Large intestine (tissue), 3 donors: Measurements from ENCODE around the gene C10orf120. TPM values are rescaled to one million over a fixed set of nuclear protein-coding genes. Genes with fewer than 3 reads are reported as not detected.

ENCODE experiments used
- DNase-seq, 2 donors: peaks; one replicate each; pipeline versions ENCODE4 v3.0.0 to v3.0.0-alpha.2; 2013
- H3K27ac ChIP-seq: one replicate; pipeline ENCODE4 v1.5.1; 2013; ENCODE audit warnings: low read length
- H3K27me3 ChIP-seq: 2 replicates; pipeline ENCODE4 v1.6.1; 2013; ENCODE audit warnings: low read length; ENCODE audit not compliant: control insufficient read depth, insufficient read depth
- H3K36me3 ChIP-seq: 2 replicates; pipeline ENCODE4 v1.6.1; 2013; ENCODE audit warnings: low read length; ENCODE audit not compliant: control insufficient read depth, insufficient read depth
- H3K4me1 ChIP-seq: one replicate; pipeline ENCODE4 v1.6.1; 2013; ENCODE audit warnings: low read length; ENCODE audit not compliant: control insufficient read depth, insufficient read depth
- H3K4me3 ChIP-seq: one replicate; pipeline ENCODE4 v1.5.1; 2013; ENCODE audit warnings: low read length
- H3K9me3 ChIP-seq: one replicate; pipeline ENCODE4 v1.6.1; 2013; ENCODE audit warnings: mild to moderate bottlenecking, low read depth, low read length, moderate library complexity; ENCODE audit not compliant: control insufficient read depth
- WGBS: methylation state at CpG from one replicate; pipeline ENCODE4 v1.1.5; 2013; ENCODE audit warnings: low lambda C conversion rate; ENCODE audit not compliant: insufficient coverage; 5-methylcytosine and 5-hydroxymethylcytosine counted together
- polyA plus RNA-seq: library from polyadenylated mRNA; unstranded; fragments of 120-200 nt; gene quantifications from one replicate; pipeline ENCODE4 v1.2.1, GENCODE V29; 2013

C10orf120 gene
- polyA plus RNA-seq, 1 donor = not detected

DNA sequence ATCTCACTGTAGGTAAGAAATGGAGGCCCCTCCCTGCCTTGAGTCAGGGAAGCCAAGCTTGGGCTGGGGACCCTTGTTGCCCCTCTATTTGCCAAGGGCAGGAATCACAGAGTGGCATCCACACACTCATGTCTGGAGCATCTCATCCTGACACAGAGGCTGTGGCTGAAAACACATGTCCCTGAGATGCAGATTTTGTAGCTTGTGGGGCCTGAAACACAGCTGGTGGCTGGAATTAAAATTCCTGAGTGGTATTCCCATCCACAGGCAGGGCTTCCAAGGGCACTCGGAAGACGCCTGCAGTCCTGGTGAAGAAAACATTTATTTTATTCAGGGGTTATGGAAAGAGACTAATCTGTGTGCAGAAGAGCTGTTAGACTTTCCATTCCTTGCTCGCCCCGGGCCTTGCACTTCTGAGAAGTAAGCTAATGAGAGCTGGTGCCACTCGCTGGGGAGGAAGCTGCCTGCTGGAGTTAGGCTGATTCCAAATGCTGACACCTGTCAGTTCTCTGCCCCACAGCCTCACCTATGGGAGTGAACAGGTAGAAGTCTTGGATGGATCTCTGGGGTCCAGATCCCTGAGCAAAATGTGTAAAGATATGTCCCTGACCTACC lies 36.0 kb downstream of the C10orf120 start:
- WGBS = 80% methylated on average over 1 of the region's 5 CpGs

DNA sequence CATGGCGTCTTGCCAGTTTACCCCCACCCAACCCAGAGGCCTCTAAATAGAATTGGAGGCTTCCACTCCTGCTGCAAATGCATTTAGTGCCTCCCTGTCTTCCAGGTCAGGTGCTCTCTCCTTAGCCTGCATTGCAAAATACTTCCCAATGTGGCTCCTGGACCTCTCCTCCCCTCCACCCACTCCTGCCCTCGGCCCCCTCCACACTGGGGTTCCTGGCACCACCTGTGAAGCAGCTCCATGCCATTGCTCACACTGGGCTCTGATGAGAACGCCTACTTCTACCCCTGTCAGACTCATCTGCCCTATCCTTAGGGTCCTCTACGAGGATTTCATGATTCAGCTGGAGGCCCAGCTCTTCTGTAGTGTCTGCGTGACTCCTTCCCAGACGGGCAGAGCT lies 37.4 kb downstream of the C10orf120 start:
- no CpG with 5 or more reads among the region's 6 CpGs for WGBS
- Histone ChIP-seq H3K27me3 (peaks cover 10% of the 10 kb centered on the region), H3K36me3 (no peaks in the 10 kb centered on the region), H3K4me1 (no peaks in the 10 kb centered on the region), H3K9me3 (no peaks in the 10 kb centered on the region), H3K4me3 (no peak overlapping the region), H3K27ac (no peak overlapping the region)
- DNase-seq = no peak

More for the DNA sequence above, 36.0 kb downstream of the C10orf120 start:
- no peaks in the 10 kb centered on the region for H3K36me3 ChIP-seq
- no peak overlapping the region for H3K4me3 ChIP-seq
- no peak overlapping the region for H3K27ac ChIP-seq
- DNase-seq = no peak
- no peaks in the 10 kb centered on the region for H3K9me3 ChIP-seq
- H3K27me3 ChIP-seq = peaks cover 10% of the 10 kb centered on the region
- no peaks in the 10 kb centered on the region for H3K4me1 ChIP-seq

DNA sequence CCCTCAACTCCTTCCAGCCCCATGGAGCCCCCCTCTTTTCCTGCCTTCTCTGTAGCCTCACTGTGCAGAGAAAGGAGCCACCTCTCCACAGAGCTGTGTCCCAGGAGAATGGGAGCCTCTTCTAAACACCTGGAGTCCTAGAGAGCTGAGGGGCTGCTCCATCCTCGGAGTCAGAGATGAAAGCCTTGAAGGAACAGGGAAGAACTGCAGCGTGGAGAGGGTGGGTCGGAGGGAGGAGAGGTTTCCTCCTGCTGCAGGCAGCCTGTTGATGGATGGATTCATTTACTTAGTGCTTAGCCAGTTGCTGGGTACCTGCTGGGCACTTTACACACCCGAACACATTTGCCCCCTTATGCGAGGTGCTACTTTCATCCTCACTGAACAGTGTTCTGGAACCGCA lies 39.0 kb downstream of the C10orf120 start:
- no CpG with 5 or more reads among the region's 6 CpGs for WGBS
- H3K36me3 ChIP-seq = no peaks in the 10 kb centered on the region
- no peaks in the 10 kb centered on the region for H3K4me1 ChIP-seq
- DNase-seq = no peak
- H3K27ac ChIP-seq = no peak overlapping the region
- H3K4me3 ChIP-seq = no peak overlapping the region
- no peaks in the 10 kb centered on the region for H3K9me3 ChIP-seq
- H3K27me3 ChIP-seq = peaks cover 6% of the 10 kb centered on the region

DNA sequence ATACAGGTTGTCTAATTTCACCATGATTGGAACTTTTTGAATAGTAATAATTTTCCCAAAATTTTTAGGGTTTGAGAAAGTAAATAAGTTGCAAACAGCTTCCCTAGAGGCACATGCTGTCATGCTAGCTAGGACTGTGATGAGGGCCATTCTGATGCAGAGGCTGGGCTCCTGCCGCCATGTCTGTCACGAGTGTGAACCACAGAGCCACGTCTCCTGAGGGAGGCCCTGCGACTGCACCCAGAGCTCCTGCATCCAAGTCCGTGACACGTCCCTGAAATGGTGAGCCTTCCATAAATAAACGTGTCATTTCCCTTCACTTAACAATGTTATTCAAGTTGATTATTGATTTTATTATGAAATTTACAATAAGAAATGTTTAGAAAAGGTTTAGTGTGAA lies 40.0 kb downstream of the C10orf120 start:
- no peaks in the 10 kb centered on the region for H3K9me3 ChIP-seq
- 79% methylated on average over 3 of the region's 7 CpGs for WGBS
- peaks cover 7% of the 10 kb centered on the region for H3K27me3 ChIP-seq

DNA sequence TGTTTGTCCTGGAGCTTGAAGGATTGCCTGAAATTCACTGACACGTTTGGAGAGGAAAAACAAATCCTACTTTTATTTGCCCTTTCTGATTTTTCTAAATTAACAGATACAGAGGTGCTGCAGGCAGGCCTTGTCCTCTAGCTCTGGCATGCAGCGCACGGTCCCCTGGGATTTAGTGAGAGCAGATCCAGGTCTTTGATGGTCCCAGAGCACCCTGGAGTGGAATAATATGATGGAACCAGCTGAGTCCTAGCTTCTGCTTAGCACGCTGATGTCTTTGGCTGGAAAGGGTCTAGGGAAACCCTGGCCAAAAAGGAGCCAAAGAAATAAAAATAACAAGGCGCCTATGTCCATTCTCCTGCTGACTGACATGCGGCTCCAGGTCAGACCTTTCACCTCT lies 40.5 kb downstream of the C10orf120 start:
- Histone ChIP-seq H3K4me1 (no peaks in the 10 kb centered on the region), H3K27me3 (peaks cover 7% of the 10 kb centered on the region), H3K4me3 (no peak overlapping the region), H3K27ac (no peak overlapping the region), H3K9me3 (no peaks in the 10 kb centered on the region), H3K36me3 (no peaks in the 10 kb centered on the region)
- 94% methylated on average over 2 of the region's 6 CpGs for WGBS
- DNase-seq = no peak

More for the DNA sequence above, 40.0 kb downstream of the C10orf120 start:
- H3K27ac ChIP-seq = no peak overlapping the region
- H3K4me3 ChIP-seq = no peak overlapping the region
- H3K36me3 ChIP-seq = no peaks in the 10 kb centered on the region
- DNase-seq = no peak
- H3K4me1 ChIP-seq = no peaks in the 10 kb centered on the region

DNA sequence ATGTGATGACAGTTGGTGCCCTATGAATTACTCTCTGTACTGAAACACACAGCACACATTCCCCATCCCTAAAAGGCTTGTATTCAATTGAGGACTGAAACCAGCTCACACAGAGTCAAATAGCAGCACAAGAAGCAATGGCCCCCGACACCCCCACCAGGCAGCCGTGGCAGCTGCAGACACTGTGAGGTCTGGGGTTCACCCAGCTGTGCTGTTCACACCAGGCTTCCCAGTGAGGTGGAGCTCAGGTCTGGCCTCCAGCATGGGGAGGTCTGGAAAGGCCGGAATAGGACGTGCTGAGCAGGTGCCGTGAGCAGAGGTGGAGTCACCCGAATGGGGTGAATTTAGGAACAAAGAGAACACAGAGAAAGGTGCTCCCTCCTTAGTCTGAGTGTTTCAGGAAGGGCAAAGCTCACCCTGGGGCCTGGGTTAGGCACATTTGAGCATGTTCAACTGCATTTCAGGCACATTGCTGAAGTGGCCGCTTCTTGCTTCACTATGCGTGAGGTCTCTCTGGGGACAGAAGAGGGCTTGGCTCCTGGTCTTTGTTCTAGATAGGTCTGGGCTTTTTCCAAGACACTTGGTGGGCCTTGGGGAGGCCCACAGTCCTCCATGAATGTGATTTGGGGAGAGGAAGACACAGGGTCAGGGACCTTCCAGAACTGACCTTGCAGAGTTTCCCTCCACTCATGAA lies 41.1 kb downstream of the C10orf120 start:
- no peaks in the 10 kb centered on the region for H3K4me1 ChIP-seq
- no peak overlapping the region for H3K4me3 ChIP-seq
- H3K9me3 ChIP-seq = no peaks in the 10 kb centered on the region
- H3K27ac ChIP-seq = no peak overlapping the region
- peaks cover 7% of the 10 kb centered on the region for H3K27me3 ChIP-seq
- no peaks in the 10 kb centered on the region for H3K36me3 ChIP-seq
- no CpG with 5 or more reads among the region's 8 CpGs for WGBS
- no peak for DNase-seq

DNA sequence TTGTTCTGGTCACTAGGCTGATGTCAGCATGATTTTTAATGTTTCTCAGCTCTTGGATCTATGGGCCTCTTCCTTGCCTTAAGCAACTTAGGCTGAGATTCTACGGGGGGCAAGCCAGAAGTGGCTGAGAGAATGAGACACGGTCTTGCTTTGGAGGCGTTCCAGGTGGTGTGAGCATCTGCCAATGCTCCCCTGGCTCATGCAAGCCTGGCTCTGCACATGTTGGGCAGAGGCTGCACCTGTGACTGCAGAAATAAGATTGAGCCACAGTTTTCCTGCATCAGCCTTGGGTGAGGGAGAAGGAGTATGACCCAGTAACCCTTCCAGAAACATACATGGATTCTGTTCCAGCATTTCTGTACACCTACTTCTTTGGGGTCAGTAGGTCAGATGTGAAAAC lies 41.9 kb downstream of the C10orf120 start:
- H3K36me3 ChIP-seq = no peaks in the 10 kb centered on the region
- H3K27ac ChIP-seq = no peak overlapping the region
- peaks cover 8% of the 10 kb centered on the region for H3K27me3 ChIP-seq
- H3K4me1 ChIP-seq = no peaks in the 10 kb centered on the region
- WGBS = no CpG with 5 or more reads among the region's 3 CpGs
- no peak overlapping the region for H3K4me3 ChIP-seq
- no peaks in the 10 kb centered on the region for H3K9me3 ChIP-seq
- DNase-seq = no peak

DNA sequence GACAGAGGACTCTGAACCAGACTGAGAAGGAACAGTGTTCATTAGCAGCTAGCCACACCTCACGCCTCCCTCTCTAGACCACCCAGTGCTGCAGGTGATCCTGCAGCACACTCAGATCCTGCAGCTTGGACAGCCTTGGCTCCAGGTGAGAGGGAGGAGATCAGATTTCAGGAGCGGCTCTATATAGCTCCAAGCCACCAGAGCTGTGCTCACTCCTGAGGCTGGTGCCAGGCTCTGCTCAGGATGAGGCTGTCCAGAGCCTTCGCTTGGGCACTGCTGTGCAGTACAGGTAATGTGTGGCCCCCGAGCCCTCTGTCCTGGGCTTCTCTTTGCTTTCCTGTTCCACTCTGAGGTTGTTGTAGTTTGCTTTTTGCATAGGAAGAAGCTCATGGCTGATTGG lies 42.4 kb downstream of the C10orf120 start:
- Histone ChIP-seq H3K36me3 (no peaks in the 10 kb centered on the region), H3K4me3 (no peak overlapping the region), H3K27me3 (peaks cover 9% of the 10 kb centered on the region), H3K27ac (no peak overlapping the region), H3K4me1 (no peaks in the 10 kb centered on the region), H3K9me3 (no peaks in the 10 kb centered on the region)
- WGBS = no CpG with 5 or more reads among the region's 4 CpGs
- no peak for DNase-seq

DNA sequence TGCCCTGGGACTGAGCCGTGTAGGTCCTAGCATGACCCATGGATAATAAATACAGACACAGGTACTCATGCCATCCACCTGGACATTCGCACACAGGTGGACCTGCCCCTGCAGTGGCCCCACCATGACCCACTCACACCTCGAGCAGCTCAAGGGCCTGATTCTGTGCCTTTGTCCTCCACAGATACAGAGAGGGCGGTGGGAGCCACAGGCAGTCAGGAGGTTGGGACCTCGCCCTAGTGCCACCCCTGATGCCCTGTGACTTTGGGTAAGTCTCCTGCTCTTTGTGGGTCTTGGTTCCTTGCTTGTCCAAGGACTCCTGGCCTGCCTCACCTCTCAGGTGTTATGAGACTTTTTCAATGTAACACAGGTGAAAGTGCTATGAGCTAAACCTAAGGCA lies 42.9 kb downstream of the C10orf120 start:
- no CpG with 5 or more reads among the region's 5 CpGs for WGBS

DNA sequence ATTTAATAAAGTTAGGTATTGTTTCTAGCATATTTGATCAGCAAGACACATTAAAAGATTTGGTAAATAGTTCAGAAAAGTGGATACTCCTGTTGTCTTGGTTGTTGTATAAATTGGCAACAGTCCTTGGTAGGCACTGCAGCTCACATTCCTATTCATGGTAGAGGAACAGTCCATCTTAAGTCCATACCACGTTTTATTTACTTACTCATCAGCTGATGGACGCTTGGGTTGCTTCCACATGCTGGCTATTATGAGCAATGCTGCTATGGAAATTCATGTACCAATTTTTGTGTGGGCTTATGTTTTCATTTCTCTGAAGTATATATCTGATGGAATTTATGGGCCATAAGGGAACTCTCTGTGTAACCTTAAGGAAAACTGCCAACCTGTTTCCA lies 43.3 kb downstream of the C10orf120 start:
- Histone ChIP-seq H3K27me3 (peaks cover 7% of the 10 kb centered on the region), H3K27ac (no peak overlapping the region), H3K4me3 (no peak overlapping the region), H3K9me3 (no peaks in the 10 kb centered on the region), H3K4me1 (no peaks in the 10 kb centered on the region), H3K36me3 (no peaks in the 10 kb centered on the region)
- DNase-seq = no peak
- no CpG with 5 or more reads among the region's 2 CpGs for WGBS

More for the DNA sequence above, 42.9 kb downstream of the C10orf120 start:
- Histone ChIP-seq H3K4me3 (no peak overlapping the region), H3K36me3 (no peaks in the 10 kb centered on the region), H3K27ac (no peak overlapping the region), H3K9me3 (no peaks in the 10 kb centered on the region), H3K27me3 (peaks cover 7% of the 10 kb centered on the region), H3K4me1 (no peaks in the 10 kb centered on the region)
- DNase-seq = no peak
